ENCODE measurements around the gene TGFBR3. TPM values are rescaled to one million over a fixed set of nuclear protein-coding genes. Genes with fewer than 3 reads are reported as not detected.

TGFBR3 gene
- total RNA-seq, 1 donor from 2014 or later: 2.5 TPM

- FAIRE-seq (peak; percentile 59), DNase-seq (ENCODE audit: low read depth) (peak; percentile 87)
- peak overlapping the region; percentile 67 for H3K27ac Mint-ChIP-seq (ENCODE audit: unreplicated experiment)
- H3K4me3 Mint-ChIP-seq (ENCODE audit: unreplicated experiment): no peak overlapping the region
- H3K9me3 Mint-ChIP-seq (ENCODE audit: unreplicated experiment): peaks cover 4% of the 10 kb centered on the region
- TF ChIP-seq EZH2 (IDR thresholded peaks at IDR 0.05; ENCODE audit: insufficient read depth, low read length): no peak
- TF ChIP-seq CTCF (IDR thresholded peaks at IDR 0.05; ENCODE audit: insufficient read depth, low read depth, low read length): no peak
- Histone ChIP-seq H3K27me3 (ENCODE audit: insufficient read depth, low read length) (no peaks in the 10 kb centered on the region), H3K4me2 (ENCODE audit: low read length) (peak overlapping the region; percentile 79), H4K20me1 (ENCODE audit: insufficient read depth, low read length) (no peaks in the 10 kb centered on the region), H3K9me3 (ENCODE audit: insufficient read depth, low read depth, low read length) (no peaks in the 10 kb centered on the region), H3K4me3 (ENCODE audit: insufficient read depth, low read depth, low read length) (peak overlapping the region; percentile 32), H3K9ac (ENCODE audit: low read length) (peak overlapping the region; percentile 45), H3K36me3 (ENCODE audit: insufficient read depth, low read length) (no peaks in the 10 kb centered on the region), H3K79me2 (ENCODE audit: insufficient read depth, low read length) (no peaks in the 10 kb centered on the region), H3K27ac (ENCODE audit: low read depth, low read length) (peak overlapping the region; percentile 62), H3K4me1 (ENCODE audit: insufficient read depth, low read length) (peaks cover 31% of the 10 kb centered on the region), H2AFZ (ENCODE audit: low read depth, low read length) (peak overlapping the region; percentile 53)
- H3K27me3 Mint-ChIP-seq (ENCODE audit: low read depth, unreplicated experiment): no peaks in the 10 kb centered on the region
- no peaks in the 10 kb centered on the region for H3K36me3 Mint-ChIP-seq (ENCODE audit: low read depth, unreplicated experiment)
- peaks cover 22% of the 10 kb centered on the region for H3K4me1 Mint-ChIP-seq (ENCODE audit: low read depth, unreplicated experiment)
These were observed 149.0 kb downstream of the TGFBR3 start for GRCh38 chr1:91736715-91737615.

- Histone ChIP-seq H3K36me3 (ENCODE audit: insufficient read depth, low read length) (no peaks in the 10 kb centered on the region), H3K79me2 (ENCODE audit: insufficient read depth, low read length) (no peaks in the 10 kb centered on the region), H3K4me3 (ENCODE audit: insufficient read depth, low read depth, low read length) (no peak overlapping the region), H3K27me3 (ENCODE audit: insufficient read depth, low read length) (no peaks in the 10 kb centered on the region), H3K4me1 (ENCODE audit: insufficient read depth, low read length) (peaks cover 35% of the 10 kb centered on the region), H3K9me3 (ENCODE audit: insufficient read depth, low read depth, low read length) (no peaks in the 10 kb centered on the region), H2AFZ (ENCODE audit: low read depth, low read length) (no peak overlapping the region), H4K20me1 (ENCODE audit: insufficient read depth, low read length) (no peaks in the 10 kb centered on the region), H3K4me2 (ENCODE audit: low read length) (peak overlapping the region; percentile 79), H3K9ac (ENCODE audit: low read length) (peak overlapping the region; percentile 45), H3K27ac (ENCODE audit: low read depth, low read length) (peak overlapping the region; percentile 62)
- FAIRE-seq (peak; percentile 90), DNase-seq (ENCODE audit: low read depth) (peak; percentile 2)
- Mint-ChIP-seq H3K36me3 (ENCODE audit: low read depth, unreplicated experiment) (no peaks in the 10 kb centered on the region), H3K9me3 (ENCODE audit: unreplicated experiment) (peaks cover 2% of the 10 kb centered on the region), H3K4me3 (ENCODE audit: unreplicated experiment) (no peak overlapping the region), H3K4me1 (ENCODE audit: low read depth, unreplicated experiment) (peaks cover 29% of the 10 kb centered on the region), H3K27me3 (ENCODE audit: low read depth, unreplicated experiment) (no peaks in the 10 kb centered on the region), H3K27ac (ENCODE audit: unreplicated experiment) (no peak overlapping the region)
- TF ChIP-seq EZH2 (IDR thresholded peaks at IDR 0.05; ENCODE audit: insufficient read depth, low read length): no peak
These were observed 149.7 kb downstream of the TGFBR3 start for GRCh38 chr1:91736146-91736714.

- no peaks in the 10 kb centered on the region for H3K27me3 Mint-ChIP-seq (ENCODE audit: low read depth, unreplicated experiment)
- no peak overlapping the region for H3K4me2 ChIP-seq (ENCODE audit: low read length)
- no peaks in the 10 kb centered on the region for H3K79me2 ChIP-seq (ENCODE audit: insufficient read depth, low read length)
- no peak overlapping the region for H3K27ac Mint-ChIP-seq (ENCODE audit: unreplicated experiment)
- H3K27me3 ChIP-seq (ENCODE audit: insufficient read depth, low read length): no peaks in the 10 kb centered on the region
- H2AFZ ChIP-seq (ENCODE audit: low read depth, low read length): no peak overlapping the region
- H3K9me3 ChIP-seq (ENCODE audit: insufficient read depth, low read depth, low read length): no peaks in the 10 kb centered on the region
- TF ChIP-seq EZH2 (IDR thresholded peaks at IDR 0.05; ENCODE audit: insufficient read depth, low read length): no peak
- TF ChIP-seq CTCF (IDR thresholded peaks at IDR 0.05; ENCODE audit: insufficient read depth, low read depth, low read length): no peak
- DNase-seq (ENCODE audit: low read depth): no peak
- H3K4me3 Mint-ChIP-seq (ENCODE audit: unreplicated experiment): no peak overlapping the region
- H3K27ac ChIP-seq (ENCODE audit: low read depth, low read length): no peak overlapping the region
- peaks cover 36% of the 10 kb centered on the region for H3K4me1 Mint-ChIP-seq (ENCODE audit: low read depth, unreplicated experiment)
- peaks cover 2% of the 10 kb centered on the region for H3K9me3 Mint-ChIP-seq (ENCODE audit: unreplicated experiment)
- no peaks in the 10 kb centered on the region for H4K20me1 ChIP-seq (ENCODE audit: insufficient read depth, low read length)
- no peak overlapping the region for H3K4me3 ChIP-seq (ENCODE audit: insufficient read depth, low read depth, low read length)
- no peak for FAIRE-seq
- no peaks in the 10 kb centered on the region for H3K36me3 ChIP-seq (ENCODE audit: insufficient read depth, low read length)
- no peaks in the 10 kb centered on the region for H3K36me3 Mint-ChIP-seq (ENCODE audit: low read depth, unreplicated experiment)
- peaks cover 41% of the 10 kb centered on the region for H3K4me1 ChIP-seq (ENCODE audit: insufficient read depth, low read length)
- H3K9ac ChIP-seq (ENCODE audit: low read length): no peak overlapping the region
These were observed 150.6 kb downstream of the TGFBR3 start for GRCh38 chr1:91735266-91735845.

Measured in astrocyte (in vitro differentiated cells and primary cell).